Measurements from ENCODE around the gene PAFAH1B1. TPM values are rescaled to one million over a fixed set of nuclear protein-coding genes. Genes with fewer than 3 reads are reported as not detected.
"Not testable (repeated sequence)": the region's sequence is repeated elsewhere in the genome, so short reads cannot be mapped to it uniquely, and the experiment has no call there.

Gene PAFAH1B1
- total and polyA plus RNA-seq, 2 experiments from 2014 or later, result 69.9 to 71.7 TPM

- not testable (repeated sequence) for ATAC-seq; DNase-seq (ENCODE audit: low spot score); H2AFZ ChIP-seq; H3K27me3 Mint-ChIP-seq (ENCODE audit: insufficient read depth, low read depth, poor library complexity); H3K36me3 ChIP-seq (ENCODE audit: insufficient read depth); H3K4me2 ChIP-seq; H3K9me2 ChIP-seq (ENCODE audit: insufficient read depth); H3K27me3 ChIP-seq (ENCODE audit: insufficient read depth); H3K4me3 ChIP-seq; H3F3A ChIP-seq (replicated peaks; ENCODE audit: low read depth); H3K27ac Mint-ChIP-seq; H3K27ac ChIP-seq (ENCODE audit: low read depth); H3K4me3 Mint-ChIP-seq
- peaks cover 63% of the 10 kb centered on the region for H3K4me1 Mint-ChIP-seq
- H3K9me3 Mint-ChIP-seq, result peaks cover 24% of the 10 kb centered on the region
- Histone ChIP-seq H3K79me2 (replicated peaks; ENCODE audit: insufficient read depth) (peaks cover 100% of the 10 kb centered on the region), H3K4me1 (ENCODE audit: insufficient read depth) (peaks cover 53% of the 10 kb centered on the region), H4K20me1 (replicated peaks; ENCODE audit: insufficient read depth) (peaks cover 79% of the 10 kb centered on the region)
- H3K36me3 Mint-ChIP-seq (ENCODE audit: low read depth), result peaks cover 39% of the 10 kb centered on the region
Measured at GRCh38 chr17:2626626-2627219, 33.3 kb downstream of the PAFAH1B1 start.

GRCh38 chr17:2628922-2629321 lies 35.5 kb downstream of the PAFAH1B1 start:
- not testable (repeated sequence) for H3K36me3 ChIP-seq (ENCODE audit: insufficient read depth); H3K27me3 ChIP-seq (ENCODE audit: insufficient read depth); DNase-seq (ENCODE audit: low spot score); H3K4me3 Mint-ChIP-seq; H3K27me3 Mint-ChIP-seq (ENCODE audit: insufficient read depth, low read depth, poor library complexity); H3F3A ChIP-seq (replicated peaks; ENCODE audit: low read depth); ATAC-seq; H3K4me2 ChIP-seq; H3K4me3 ChIP-seq; H3K9me2 ChIP-seq (ENCODE audit: insufficient read depth); H3K9me3 Mint-ChIP-seq; H2AFZ ChIP-seq
- peak overlapping the region; percentile 51 for H3K27ac ChIP-seq (ENCODE audit: low read depth)
- H3K27ac Mint-ChIP-seq, result 0 out of 2 replicates have a peak overlapping the region, but pooled peaks have one; percentile 1
- H3K4me1 Mint-ChIP-seq, result peaks cover 65% of the 10 kb centered on the region
- peaks cover 17% of the 10 kb centered on the region for H3K36me3 Mint-ChIP-seq (ENCODE audit: low read depth)
- peaks cover 100% of the 10 kb centered on the region for H3K79me2 ChIP-seq (replicated peaks; ENCODE audit: insufficient read depth)
- peaks cover 50% of the 10 kb centered on the region for H3K4me1 ChIP-seq (ENCODE audit: insufficient read depth)
- H4K20me1 ChIP-seq (replicated peaks; ENCODE audit: insufficient read depth), result peaks cover 88% of the 10 kb centered on the region

GRCh38 chr17:2631211-2631610 lies 37.8 kb downstream of the PAFAH1B1 start:
- Mint-ChIP-seq H3K27ac (peak overlapping the region; percentile 61; the same call in 1 of the 2 replicates), H3K9me3 (no peaks in the 10 kb centered on the region; the same call in 2 of the 3 replicates), H3K36me3 (ENCODE audit: low read depth) (peaks cover 16% of the 10 kb centered on the region; the same call in 2 of the 3 replicates), H3K4me1 (peaks cover 62% of the 10 kb centered on the region), H3K27me3 (ENCODE audit: insufficient read depth, low read depth, poor library complexity) (peaks cover 2% of the 10 kb centered on the region), H3K4me3 (no peak overlapping the region; the same call in 2 of the 3 replicates)
- no peaks in the 10 kb centered on the region for H3K27me3 ChIP-seq (ENCODE audit: insufficient read depth)
- H3K27ac ChIP-seq (ENCODE audit: low read depth), result peak overlapping the region; percentile 66; the same call in 1 of the 2 replicates
- peaks cover 86% of the 10 kb centered on the region for H4K20me1 ChIP-seq (replicated peaks; ENCODE audit: insufficient read depth)
- H3K9me2 ChIP-seq (ENCODE audit: insufficient read depth), result no peaks in the 10 kb centered on the region
- peaks cover 100% of the 10 kb centered on the region for H3K79me2 ChIP-seq (replicated peaks; ENCODE audit: insufficient read depth)
- H3K4me2 ChIP-seq, result peak overlapping the region; percentile 33
- no peaks in the 10 kb centered on the region; the same call in 1 of the 2 replicates for H3F3A ChIP-seq (replicated peaks; ENCODE audit: low read depth)
- peaks cover 39% of the 10 kb centered on the region for H3K4me1 ChIP-seq (ENCODE audit: insufficient read depth)
- ATAC-seq (peak; percentile 88), DNase-seq (ENCODE audit: low spot score) (peak; percentile 60)
- H3K36me3 ChIP-seq (ENCODE audit: insufficient read depth), result peaks cover 5% of the 10 kb centered on the region; the same call in 1 of the 2 replicates
- H2AFZ ChIP-seq, result no peak overlapping the region
- H3K4me3 ChIP-seq, result no peak overlapping the region
- TF ChIP-seq REST (IDR thresholded peaks at IDR 0.05; ENCODE audit: unreplicated experiment) (no peak), CREB1 (CRISPR knock-in tag; IDR thresholded peaks at IDR 0.05; ENCODE audit: low read depth) (no peak), EZH2 (IDR thresholded peaks at IDR 0.05; ENCODE audit: low read depth, unreplicated experiment) (no peak), ZNF114 (CRISPR knock-in tag; IDR thresholded peaks at IDR 0.05) (no peak), EZH2phosphoT487 (IDR thresholded peaks at IDR 0.05; ENCODE audit: unreplicated experiment) (no peak), ZNF462 (CRISPR knock-in tag; IDR thresholded peaks at IDR 0.05) (no peak)

Data from GM23338 (cell line).